Measurements from ENCODE around the gene ODF2L. TPM values are rescaled to one million over a fixed set of nuclear protein-coding genes. Genes with fewer than 3 reads are reported as not detected.
A peak's percentile ranks its signal among the peaks of the same experiment; 100 is the strongest.

ODF2L gene
- total and polyA plus RNA-seq, 9 of the 15 experiments (the other 6 are each of a cell fraction or from before 2014, with no cell fraction given), result 2.2 to 6.0 (median 4.7) TPM

GRCh38 chr1:86395751-86396497, at the start of gene ODF2L (continued):
- TF ChIP-seq HNRNPLL (IDR thresholded peaks at IDR 0.05; ENCODE audit: low read depth, low read length, poor library complexity, severe bottlenecking) (peak; percentile 96), SUPT5H (IDR thresholded peaks at IDR 0.05) (no peak), MXD1 (CRISPR knock-in tag; IDR thresholded peaks at IDR 0.05; ENCODE audit: borderline replicate concordance, poor library complexity, severe bottlenecking) (no peak), ZNF143 (CRISPR knock-in tag; IDR thresholded peaks at IDR 0.05) (no peak), ZNF146 (CRISPR knock-in tag; IDR thresholded peaks at IDR 0.05; ENCODE audit: unreplicated experiment) (no peak), ZSCAN32 (CRISPR knock-in tag; IDR thresholded peaks at IDR 0.05) (no peak), KDM5B (IDR thresholded peaks at IDR 0.05; ENCODE audit: insufficient replicate concordance, low read depth, low read length) (no peak), ASH1L (IDR thresholded peaks at IDR 0.05; ENCODE audit: borderline replicate concordance, low read depth, partially characterized antibody) (no peak), XRCC4 (IDR thresholded peaks at IDR 0.05; ENCODE audit: extremely low read depth, insufficient read depth, insufficient read length) (no peak), ZBTB12 (CRISPR knock-in tag; IDR thresholded peaks at IDR 0.05) (peak; percentile 66; the same call in 1 of the 2 replicates), MBD2 (IDR thresholded peaks at IDR 0.05; ENCODE audit: borderline replicate concordance, low read depth) (0 out of 2 replicates have a peak, but pooled peaks have one; percentile 25), CXXC5 (CRISPR knock-in tag; IDR thresholded peaks at IDR 0.05) (peak; percentile 84), ZNF384 (IDR thresholded peaks at IDR 0.05; ENCODE audit: low read depth, low read length) (peak; percentile 80), RFX5 (IDR thresholded peaks at IDR 0.05; ENCODE audit: low read depth, low read length) (no peak), UBTF (IDR thresholded peaks at IDR 0.05; ENCODE audit: borderline replicate concordance in 1 of 2, low read depth in 2 of 2, low read length in 2 of 2) (no peak), ZBTB9 (CRISPR knock-in tag; IDR thresholded peaks at IDR 0.05) (no peak), HNRNPH1 (optimal IDR thresholded peaks at IDR 0.05; ENCODE audit: low read depth, low read length) (no peak), CAMTA2 (CRISPR knock-in tag; conservative IDR thresholded peaks at IDR 0.05) (no peak), CBFB (CRISPR knock-in tag; IDR thresholded peaks at IDR 0.05) (no peak), TBL1XR1 (IDR thresholded peaks at IDR 0.05; ENCODE audit: low read length in 2 of 2) (no peak), FOXM1 (IDR thresholded peaks at IDR 0.05; ENCODE audit: low read depth) (no peak), FOXM1 (CRISPR knock-in tag; IDR thresholded peaks at IDR 0.05; ENCODE audit: low read depth) (no peak), SRSF1 (IDR thresholded peaks at IDR 0.05; ENCODE audit: low read depth, low read length) (no peak), RUNX1 (IDR thresholded peaks at IDR 0.05; ENCODE audit: low read depth) (no peak)
